PC-9 (cell line): ENCODE data around the gene PDE1C. TPM values are rescaled to one million over a fixed set of nuclear protein-coding genes. Genes with fewer than 3 reads are reported as not detected.

Source experiments
- BruUV-seq: library from RNA; stranded (reverse); fragments of 400-500 nt; replicated peaks from 2 replicates; lab custom pipeline; 2021; lab: Mats Ljungman, UMichigan
- CTCF ChIA-PET: fragments of 300-600 bp; sonication (Branson Sonifier 250); formaldehyde crosslinking; loops from one replicate; lab custom pipeline; 2022; ENCODE audit warnings: antibody characterized with exemption; lab: Charles Lee
- POLR2A ChIA-PET: fragments of 300-600 bp; sonication (Branson Sonifier 250); formaldehyde crosslinking; loops from one replicate; lab custom pipeline; 2022; ENCODE audit warnings: antibody characterized with exemption; ENCODE audit not compliant: unreplicated experiment; lab: Charles Lee
- DNase-seq, 2 experiments: peaks; one replicate each; pipeline versions ENCODE4 v3.0.0 to v3.0.0-alpha.2; 2015 to 2022; ENCODE audit warnings: mixed read lengths in 1 of 2
- H2AFZ ChIP-seq: fragments of 200-600 bp; sonication (generic); 2 replicates; pipeline ENCODE4 v1.8.1; 2017; ENCODE audit warnings: antibody characterized with exemption
- H3F3A ChIP-seq: fragments of 200-600 bp; sonication (generic); 2 replicates; pipeline ENCODE4 v1.8.1; 2017; ENCODE audit warnings: antibody characterized with exemption, mild to moderate bottlenecking, low read depth; ENCODE audit not compliant: insufficient read depth
- H3K27ac ChIP-seq: fragments of 200-600 bp; sonication (generic); 2 replicates; pipeline ENCODE4 v1.6.1; 2016; ENCODE audit warnings: mixed run types
- H3K27me3 ChIP-seq: fragments of 200-600 bp; sonication (generic); 2 replicates; pipeline ENCODE4 v1.6.1; 2016; ENCODE audit warnings: low read depth, mixed run types; ENCODE audit not compliant: insufficient read depth
- H3K36me3 ChIP-seq: fragments of 200-600 bp; sonication (generic); 2 replicates; pipeline ENCODE4 v1.6.1; 2016; ENCODE audit warnings: low read depth, mixed run types
- H3K4me1 ChIP-seq: fragments of 200-600 bp; sonication (generic); replicated peaks from 2 replicates; pipeline ENCODE4 v1.6.1; 2016; ENCODE audit warnings: mixed run types; ENCODE audit not compliant: insufficient read depth
- H3K4me2 ChIP-seq: fragments of 200-600 bp; sonication (generic); 2 replicates; pipeline ENCODE4 v1.6.1; 2017; ENCODE audit warnings: mixed run types
- H3K4me3 ChIP-seq: fragments of 200-600 bp; sonication (generic); 2 replicates; pipeline ENCODE4 v1.6.1; 2016; ENCODE audit warnings: mixed run types
- H3K79me2 ChIP-seq: fragments of 200-600 bp; sonication (generic); 2 replicates; pipeline ENCODE4 v1.6.1; 2017; ENCODE audit warnings: low read depth, mixed run types
- H3K9me2 ChIP-seq: fragments of 200-600 bp; sonication (generic); 2 replicates; pipeline ENCODE4 v1.8.1; 2017; ENCODE audit warnings: mild to moderate bottlenecking; ENCODE audit not compliant: insufficient read depth
- H3K9me3 ChIP-seq: fragments of 200-600 bp; sonication (generic); 2 replicates; pipeline ENCODE4 v1.8.1; 2016; ENCODE audit warnings: low read depth; ENCODE audit not compliant: insufficient read depth
- H4K20me1 ChIP-seq: fragments of 200-600 bp; sonication (generic); 2 replicates; pipeline ENCODE4 v1.8.1; 2017; ENCODE audit not compliant: insufficient read depth
- CTCF ChIP-seq: fragments of 200-600 bp; sonication (generic); conservative IDR thresholded peaks from 2 replicates; pipeline ENCODE4 v1.6.1; 2017; ENCODE audit warnings: mixed run types, antibody characterized with exemption, mild to moderate bottlenecking, moderate library complexity
- EZH2 ChIP-seq: fragments of 200-600 bp; sonication (generic); IDR thresholded peaks from 2 replicates; pipeline ENCODE4 v1.8.0; 2017; ENCODE audit warnings: antibody characterized with exemption, low read depth
- intact Hi-C: fragments of 100-400 bp; cut with micrococcal nuclease; formaldehyde crosslinking; loops from one replicate; pipeline ENCODE4 v1.10.0; 2022; ENCODE audit not compliant: unreplicated experiment
- total RNA-seq: library from RNA; stranded (reverse); gene quantifications from 2 replicates; pipeline ENCODE4 v1.2.3, GENCODE V29; 2021

The PDE1C gene
- total RNA-seq, 1 experiment from 2014 or later: 1.7 TPM

- TF ChIP-seq CTCF (no peak), EZH2 (no peak)
- H3K9me3 ChIP-seq: no peaks in the 10 kb centered on the region
- H3K4me2 ChIP-seq: no peak overlapping the region
- H3K4me3 ChIP-seq: no peak overlapping the region
- H3K27ac ChIP-seq: no peak overlapping the region
- intact Hi-C loops: no loop called here
- H3K9me2 ChIP-seq: no peaks in the 10 kb centered on the region
- no TSS peak for BruUV-seq
- no peaks in the 10 kb centered on the region for H4K20me1 ChIP-seq
- H2AFZ ChIP-seq: no peak overlapping the region
- no peaks in the 10 kb centered on the region for H3F3A ChIP-seq
- ChIA-PET POLR2A (no interaction called here), CTCF (no interaction called here)
- DNase-seq: peak in 1 of 2 experiments; percentile 11
- H3K4me1 ChIP-seq: no peaks in the 10 kb centered on the region
- H3K79me2 ChIP-seq: no peaks in the 10 kb centered on the region
- no peaks in the 10 kb centered on the region for H3K36me3 ChIP-seq
- peaks cover 18% of the 10 kb centered on the region; the same call in 1 of the 2 replicates for H3K27me3 ChIP-seq
These were observed 17.0 kb downstream of the PDE1C start for GRCh38 chr7:32053204-32053603.

GRCh38 chr7:32051128-32051527 is 19.1 kb downstream of the PDE1C start:
- Histone ChIP-seq H3K4me1 (no peaks in the 10 kb centered on the region), H3K4me3 (no peak overlapping the region), H3K9me2 (no peaks in the 10 kb centered on the region), H3K9me3 (no peaks in the 10 kb centered on the region), H3K27ac (no peak overlapping the region), H3K27me3 (no peaks in the 10 kb centered on the region), H3K4me2 (no peak overlapping the region), H3K36me3 (no peaks in the 10 kb centered on the region), H3K79me2 (no peaks in the 10 kb centered on the region), H3F3A (no peaks in the 10 kb centered on the region), H4K20me1 (no peaks in the 10 kb centered on the region), H2AFZ (no peak overlapping the region)
- peak in 1 of 2 experiments; percentile 26 for DNase-seq
- TF ChIP-seq CTCF (no peak), EZH2 (no peak)
- CTCF ChIA-PET: no interaction called here
- intact Hi-C loops: no loop called here
- POLR2A ChIA-PET: no interaction called here
- no TSS peak for BruUV-seq

DNA sequence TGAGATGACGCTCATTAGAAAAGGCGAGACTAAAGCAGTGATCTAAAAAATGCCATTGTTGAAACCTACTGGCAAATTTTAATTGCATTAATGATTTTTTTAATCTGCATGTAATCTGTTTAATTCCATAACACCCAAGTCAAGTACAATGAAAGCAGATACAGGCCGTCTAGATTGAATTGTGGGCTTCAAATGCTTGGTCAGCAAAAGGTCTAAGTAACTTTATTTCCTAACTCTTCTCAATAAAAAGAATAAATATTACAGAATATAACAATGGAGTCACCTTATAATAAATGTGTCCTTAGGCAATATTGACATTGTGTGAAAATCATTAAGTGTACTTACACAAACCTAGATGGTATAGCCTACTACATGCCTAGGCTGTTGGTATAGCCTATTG is 20.6 kb downstream of the PDE1C start:
- Histone ChIP-seq H3K4me2 (no peak overlapping the region), H3K36me3 (no peaks in the 10 kb centered on the region), H3F3A (no peaks in the 10 kb centered on the region), H3K4me3 (no peak overlapping the region), H2AFZ (no peak overlapping the region), H3K27ac (no peak overlapping the region), H3K9me3 (no peaks in the 10 kb centered on the region), H3K9me2 (no peaks in the 10 kb centered on the region), H4K20me1 (no peaks in the 10 kb centered on the region), H3K27me3 (no peaks in the 10 kb centered on the region), H3K4me1 (no peaks in the 10 kb centered on the region), H3K79me2 (no peaks in the 10 kb centered on the region)
- intact Hi-C loops: no loop called here
- POLR2A ChIA-PET: no interaction called here
- peak in 1 of 2 experiments; percentile 21 for DNase-seq
- TF ChIP-seq CTCF (no peak), EZH2 (no peak)
- no TSS peak for BruUV-seq
- CTCF ChIA-PET: no interaction called here
